NCI-H69 (cell line): ENCODE measurements around the gene GPR135.
A peak's percentile ranks its signal among the peaks of the same experiment; 100 is the strongest.

Experiments
- DNase-seq: peaks from one replicate; lab custom pipeline; 2025; lab: John Stamatoyannopoulos, UW

Gene GPR135, protein sequence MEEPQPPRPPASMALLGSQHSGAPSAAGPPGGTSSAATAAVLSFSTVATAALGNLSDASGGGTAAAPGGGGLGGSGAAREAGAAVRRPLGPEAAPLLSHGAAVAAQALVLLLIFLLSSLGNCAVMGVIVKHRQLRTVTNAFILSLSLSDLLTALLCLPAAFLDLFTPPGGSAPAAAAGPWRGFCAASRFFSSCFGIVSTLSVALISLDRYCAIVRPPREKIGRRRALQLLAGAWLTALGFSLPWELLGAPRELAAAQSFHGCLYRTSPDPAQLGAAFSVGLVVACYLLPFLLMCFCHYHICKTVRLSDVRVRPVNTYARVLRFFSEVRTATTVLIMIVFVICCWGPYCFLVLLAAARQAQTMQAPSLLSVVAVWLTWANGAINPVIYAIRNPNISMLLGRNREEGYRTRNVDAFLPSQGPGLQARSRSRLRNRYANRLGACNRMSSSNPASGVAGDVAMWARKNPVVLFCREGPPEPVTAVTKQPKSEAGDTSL

GRCh38 chr14:59465316-59466135 lies at the start of gene GPR135:
GPR135 (minus strand) TSS chr14:59465380; CDS start chr14:59465226, 154 bp downstream.
- DNase-seq = no peak

GRCh38 chr14:59511916-59512575 lies 46.9 kb upstream of the GPR135 start:
- peak; percentile 73 for DNase-seq

- DNase-seq = no peak
Measured at GRCh38 chr14:59510966-59511365, 45.8 kb upstream of the GPR135 start.

DNA sequence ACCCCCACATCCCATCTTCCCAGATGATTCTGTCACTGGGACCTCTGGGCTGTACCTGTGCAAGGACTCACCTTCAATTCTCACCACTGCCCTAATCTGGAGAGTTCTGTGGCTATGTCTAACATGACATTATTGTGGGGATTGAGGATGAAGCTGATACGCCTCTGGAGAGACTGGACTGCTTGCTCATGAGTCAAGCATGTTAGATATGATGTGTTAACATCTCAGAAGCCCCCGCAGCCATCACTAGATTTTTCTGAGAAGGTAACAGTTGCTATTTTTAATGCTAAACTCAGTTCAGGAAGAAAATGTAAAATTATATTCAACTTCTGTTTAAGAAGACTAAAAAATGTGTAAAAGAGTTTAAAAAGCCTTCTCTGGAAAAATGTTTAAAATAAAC lies 44.8 kb upstream of the GPR135 start:
- no peak for DNase-seq

DNA sequence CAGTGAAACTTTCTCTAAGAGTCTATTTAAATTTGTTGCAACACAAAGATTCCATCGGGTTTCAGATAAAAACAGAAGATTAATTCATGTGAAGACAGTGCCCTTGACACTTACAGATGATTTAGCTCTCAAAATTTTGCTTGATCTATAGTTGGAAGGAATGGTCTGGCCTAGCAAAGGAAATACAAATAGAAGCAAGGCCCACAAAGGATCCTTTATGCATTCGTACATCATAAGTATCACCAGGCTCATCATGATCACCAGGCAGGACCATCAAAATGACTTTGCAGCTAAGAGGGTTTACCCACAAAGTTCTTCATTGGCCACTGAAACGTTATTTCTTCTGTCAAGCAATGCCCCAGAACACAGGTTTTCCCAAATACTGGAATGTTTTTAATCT lies 43.9 kb upstream of the GPR135 start:
- no peak for DNase-seq

GRCh38 chr14:59507752-59508103 lies 42.5 kb upstream of the GPR135 start:
- DNase-seq = no peak

DNA sequence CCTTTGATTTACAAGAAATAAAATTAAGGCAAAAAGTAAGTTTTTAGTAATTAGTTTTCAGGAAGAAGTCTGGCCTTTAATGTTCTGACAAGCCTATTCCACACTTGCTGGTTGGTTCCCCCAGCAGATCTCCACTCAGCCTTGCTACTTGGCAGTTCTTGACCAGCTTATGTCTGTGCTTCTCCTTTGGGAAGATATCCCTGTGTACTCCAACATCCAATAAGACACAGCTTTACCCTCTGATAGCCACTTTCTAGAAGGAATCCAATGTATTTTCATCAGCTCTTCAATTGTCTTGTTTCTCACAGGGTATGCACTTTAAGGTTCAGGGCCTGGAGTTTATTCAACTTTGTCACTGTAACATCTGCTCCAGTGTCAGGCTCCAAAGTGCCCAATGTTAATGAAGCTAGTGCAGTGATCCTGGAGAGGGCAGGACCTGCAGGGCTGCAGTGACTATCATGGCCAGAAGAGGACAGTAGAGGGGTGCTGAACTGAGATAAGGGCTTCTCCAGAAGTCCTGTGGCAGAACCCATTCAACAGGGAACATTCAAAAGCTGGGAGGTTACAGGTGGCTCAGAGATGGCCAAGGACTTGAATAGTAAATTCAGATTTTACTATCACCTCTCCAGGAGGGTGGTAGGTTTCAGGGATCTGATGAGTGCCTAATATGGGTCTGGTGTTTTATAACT lies 42.0 kb upstream of the GPR135 start:
- peak; percentile 85 for DNase-seq

DNA sequence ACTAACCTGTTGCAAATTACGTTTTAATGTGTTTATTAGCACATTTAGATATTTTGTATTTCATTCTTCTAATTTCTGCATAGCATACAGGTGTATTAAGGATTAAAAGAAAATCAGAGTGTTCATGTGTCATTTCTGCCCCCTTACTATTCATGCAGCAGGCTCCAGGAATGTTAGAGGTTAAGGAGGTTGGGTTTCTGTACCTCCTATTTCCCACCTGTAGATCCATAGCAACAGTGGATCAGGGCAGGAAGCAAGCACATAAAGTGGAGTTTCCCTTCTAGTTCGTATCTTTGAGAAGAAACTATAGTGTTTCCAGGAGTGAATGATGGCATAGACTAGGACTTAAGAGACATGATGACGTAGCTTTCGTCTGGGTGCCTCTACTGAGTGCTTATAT lies 38.1 kb upstream of the GPR135 start:
- no peak for DNase-seq

DNA sequence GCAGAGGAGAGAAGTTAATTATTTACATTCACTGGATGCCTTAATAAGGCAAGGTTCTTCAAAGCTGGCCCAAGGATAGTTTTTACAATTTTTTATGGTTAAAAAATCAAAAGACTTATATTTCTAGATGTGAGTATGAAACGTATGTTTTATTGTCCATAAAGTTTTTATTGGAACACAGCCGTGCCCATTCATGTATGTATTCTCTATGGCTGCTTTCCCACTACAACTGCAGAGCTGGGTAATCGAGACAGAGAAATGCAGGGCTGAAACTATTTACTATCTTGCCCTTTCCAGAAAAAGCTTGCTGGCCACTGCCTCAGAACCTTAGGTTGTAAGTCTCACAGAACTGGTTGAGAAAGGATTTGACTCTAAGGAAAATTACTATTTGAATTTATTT lies 35.6 kb upstream of the GPR135 start:
- DNase-seq = no peak

DNA sequence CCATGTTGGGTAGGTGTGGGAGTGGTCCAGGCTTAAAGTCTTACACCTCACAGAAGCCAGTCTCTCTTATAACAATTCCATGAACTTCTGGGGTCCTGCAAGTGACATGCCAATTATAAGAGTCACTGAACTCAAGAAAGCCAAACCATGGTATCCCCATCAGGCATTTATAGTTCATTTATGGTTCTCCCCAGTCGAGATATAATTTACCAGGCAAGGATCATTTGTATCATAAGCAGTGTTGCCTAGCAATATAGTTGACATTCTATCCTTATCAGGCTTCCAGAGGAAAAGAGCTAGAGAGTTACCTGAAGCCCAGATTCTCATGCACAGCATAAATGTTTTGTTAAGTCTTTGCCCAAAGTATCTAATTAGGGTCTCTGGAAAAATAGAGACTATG lies 27.2 kb upstream of the GPR135 start:
- no peak for DNase-seq

- no peak for DNase-seq
Measured at GRCh38 chr14:59490756-59491155, 25.6 kb upstream of the GPR135 start.

DNA sequence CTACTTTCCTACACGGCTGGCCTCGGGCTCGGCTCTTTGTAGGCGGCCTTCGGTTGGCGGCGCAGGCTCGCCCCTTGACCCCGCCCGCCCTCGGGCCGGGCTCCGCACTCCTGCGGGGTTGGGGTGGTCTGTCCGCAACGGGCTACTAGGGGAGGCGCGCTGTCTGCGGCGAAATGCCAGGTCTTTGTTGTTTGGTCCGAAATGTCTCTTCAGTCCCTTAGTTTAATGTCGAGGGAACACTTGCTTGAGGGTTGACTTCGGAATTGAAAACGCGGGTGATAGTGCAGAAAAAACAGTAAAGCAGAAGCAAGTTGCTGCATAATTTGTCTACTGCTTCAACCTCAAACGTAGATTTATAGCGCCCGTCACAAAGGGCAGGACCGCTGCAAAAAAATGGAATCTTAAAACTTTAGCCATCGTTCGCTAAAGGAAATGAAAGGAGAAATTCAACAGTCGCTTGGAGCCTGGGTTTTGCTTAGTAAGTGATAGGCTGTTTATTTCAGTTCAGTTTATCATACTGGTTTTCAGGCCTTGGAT lies 19.5 kb upstream of the GPR135 start:
- DNase-seq = no peak

- DNase-seq = peak; percentile 99
Measured at GRCh38 chr14:59483819-59484638, 18.8 kb upstream of the GPR135 start, which contains the start of the genes JKAMP and L3HYPDH. JKAMP (plus strand) TSS chr14:59484517; CDS start chr14:59484590, 73 bp downstream. L3HYPDH (minus strand) TSS chr14:59484408; CDS start chr14:59484316, 92 bp downstream.

- peak; percentile 65 for DNase-seq
Measured at GRCh38 chr14:59483363-59483762, 18.2 kb upstream of the GPR135 start.

- DNase-seq = peak; percentile 61
Measured at GRCh38 chr14:59482541-59483331, 17.6 kb upstream of the GPR135 start.

- DNase-seq = no peak
Measured at GRCh38 chr14:59481871-59482540, 16.8 kb upstream of the GPR135 start.

DNA sequence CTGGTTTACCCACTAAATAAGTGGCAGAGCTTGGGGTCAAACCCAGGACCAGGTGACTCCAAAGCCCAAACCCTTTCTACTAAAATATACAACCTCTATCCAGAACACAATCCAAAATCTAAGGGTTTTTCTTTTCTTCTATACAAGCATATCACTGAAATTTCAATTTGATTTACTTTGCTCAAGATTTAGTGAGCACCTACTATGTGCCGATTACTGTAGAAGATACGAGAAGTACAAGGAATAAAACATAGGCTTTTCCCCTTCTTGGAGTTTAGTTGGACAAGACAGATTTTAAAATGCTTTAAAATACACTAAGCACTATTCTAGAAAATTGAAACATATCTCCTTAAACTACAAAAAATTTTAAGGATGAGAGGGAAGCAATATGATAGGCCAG lies 16.2 kb upstream of the GPR135 start:
- no peak for DNase-seq

DNA sequence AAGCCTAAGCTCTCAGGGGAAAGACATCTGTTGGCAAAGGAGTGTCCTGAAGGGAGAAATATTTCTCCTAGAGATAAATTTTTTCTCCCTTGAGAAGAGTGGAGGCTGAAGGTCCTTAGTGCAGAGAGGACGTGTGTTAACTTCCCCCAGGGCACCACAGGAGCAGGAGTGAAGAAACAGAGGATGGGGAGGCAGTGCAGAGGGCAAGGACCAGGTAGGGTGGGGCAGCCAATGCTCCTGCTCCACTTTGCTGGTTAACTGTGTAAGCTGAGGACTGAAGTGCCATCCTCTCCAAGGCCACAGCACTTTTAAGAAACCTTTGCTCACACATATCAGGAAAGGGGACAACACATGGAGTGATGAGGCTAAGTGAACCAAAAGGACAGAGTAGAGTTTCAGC lies 15.0 kb upstream of the GPR135 start:
- DNase-seq = no peak

GRCh38 chr14:59478540-59478939 lies 13.4 kb upstream of the GPR135 start:
- no peak for DNase-seq
